Measurements from ENCODE around the gene CDKN2AIPNL. TPM values are rescaled to one million over a fixed set of nuclear protein-coding genes. Genes with fewer than 3 reads are reported as not detected.

CDKN2AIPNL gene
- total RNA-seq, 2 donors from 2014 or later: 15.0 to 19.3 TPM

DNA sequence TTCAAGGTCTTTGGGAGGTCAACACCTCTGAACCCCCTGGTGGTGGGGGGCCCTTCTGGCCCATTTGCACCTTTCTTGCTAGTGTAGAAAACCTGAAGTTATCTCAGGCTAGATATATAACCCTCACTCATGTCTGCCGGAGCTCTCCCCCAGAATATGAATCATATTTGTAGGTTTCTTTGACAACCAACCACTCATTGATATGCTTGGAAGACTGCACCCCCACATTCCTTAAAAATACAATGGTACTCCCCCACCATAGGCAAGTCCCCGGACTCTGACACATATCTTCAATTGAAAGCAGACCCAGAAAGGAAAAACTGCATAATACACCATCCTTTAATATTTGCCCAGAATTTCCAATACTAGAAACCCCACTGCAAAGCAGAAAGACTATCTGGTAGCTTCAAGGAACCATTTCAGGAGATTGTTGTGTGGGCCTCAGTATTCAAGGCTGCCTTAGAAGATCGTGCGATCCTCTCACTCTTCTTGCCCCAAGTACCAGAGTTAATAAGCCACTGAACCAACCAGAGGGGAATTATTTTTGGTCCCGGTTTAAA is 41.3 kb downstream of the CDKN2AIPNL start:
- intact Hi-C loops (cut with DNase I, micrococcal nuclease): no loop called here
- DNase-seq (peak in 1 of 2 donors; percentile 14), ATAC-seq (no peak)

DNA sequence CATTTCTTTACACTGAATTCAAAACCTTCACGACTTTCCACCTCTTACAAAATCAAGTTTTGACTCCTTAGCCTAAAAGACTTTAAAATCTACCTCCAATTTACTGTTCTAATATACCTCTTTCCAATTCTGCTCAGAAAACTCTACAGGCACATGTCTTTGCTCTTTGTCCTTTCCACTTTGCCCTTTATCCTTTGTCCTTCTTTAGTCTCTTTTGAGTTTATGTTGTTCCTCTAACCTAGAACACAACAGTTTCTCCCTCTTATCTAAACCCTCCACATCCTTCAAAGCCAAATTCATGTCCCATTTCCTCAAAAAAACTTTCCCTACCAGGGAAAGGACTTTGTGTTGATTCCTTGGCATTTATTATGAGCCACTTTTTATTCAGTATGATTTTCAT is 46.1 kb downstream of the CDKN2AIPNL start:
- ATAC-seq: no peak
- intact Hi-C loops (cut with DNase I, micrococcal nuclease): no loop called here

DNA sequence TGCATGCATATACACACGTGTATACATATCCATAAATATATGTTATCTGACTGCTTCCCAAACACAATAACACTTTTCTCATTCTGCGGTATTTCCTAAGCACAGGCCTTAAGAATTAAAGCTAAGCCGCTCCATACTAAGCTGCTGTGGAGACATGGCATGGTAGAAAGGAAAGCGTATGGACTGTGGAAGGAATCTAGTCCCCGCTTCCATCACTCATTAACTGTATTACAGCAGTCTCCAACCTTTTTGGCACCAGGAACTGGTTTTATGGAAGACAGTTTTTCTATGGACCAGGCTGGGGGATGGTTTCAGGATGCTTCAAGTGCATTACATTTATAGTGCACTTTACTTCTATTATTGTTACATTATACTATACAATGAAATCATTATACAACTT is 56.0 kb downstream of the CDKN2AIPNL start:
- ATAC-seq (no peak), DNase-seq (no peak)
- intact Hi-C loops (cut with DNase I, micrococcal nuclease): no loop called here

More for the DNA sequence above, 46.1 kb downstream of the CDKN2AIPNL start:
- DNase-seq: no peak

Other genes starting within 250 kb of the CDKN2AIPNL start
- gene SKP1, start 234.9 kb downstream of the CDKN2AIPNL start, total RNA-seq: 100 to 1,000 TPM; 242 to 273 TPM
- gene PPP2CA, start 185.8 kb downstream of the CDKN2AIPNL start, total RNA-seq: 100 to 1,000 TPM; 117 to 119 TPM
- gene CDKL3, start 44.7 kb downstream of the CDKN2AIPNL start, total RNA-seq: under 1 TPM in 1 of 2 donors, not detected in 1; 0.70 TPM
- 100 to 1,000 TPM in 1 of 2 donors, 10 to 100 TPM in 1; 59.6 to 102 TPM for gene UBE2B, start 40.3 kb downstream of the CDKN2AIPNL start, total RNA-seq
- 10 to 100 TPM; 27.1 to 38.9 TPM for gene JADE2, start 113.8 kb upstream of the CDKN2AIPNL start, total RNA-seq
- gene SAR1B, start 220.9 kb upstream of the CDKN2AIPNL start, total RNA-seq: 100 to 1,000 TPM in 1 of 2 donors, 10 to 100 TPM in 1; 97.3 to 107 TPM
- 10 to 100 TPM; 28.8 to 34.8 TPM for gene SEC24A, start 236.9 kb upstream of the CDKN2AIPNL start, total RNA-seq

Measured in left colon (tissue), 2 donors.